Panc1 (cell line): Measurements from ENCODE around the gene ZNF334. TPM values are rescaled to one million over a fixed set of nuclear protein-coding genes. Genes with fewer than 3 reads are reported as not detected.

Experiments used
- ATAC-seq: fragments of 200-7000 bp; cut with Tn5 transposase; 2 replicates; pipeline ENCODE4 v1.9.1; 2020; ENCODE audit warnings: mild to moderate bottlenecking, moderate library complexity
- BruUV-seq: library from RNA; stranded (reverse); fragments of 400-500 nt; replicated peaks from 2 replicates; lab custom pipeline; 2021; lab: Mats Ljungman, UMichigan
- CTCF ChIA-PET: fragments of 300-600 bp; sonication (Branson Sonifier 250); formaldehyde crosslinking; loops from one replicate; lab custom pipeline; 2022; ENCODE audit warnings: antibody characterized with exemption; lab: Charles Lee
- POLR2A ChIA-PET: fragments of 300-600 bp; sonication (Branson Sonifier 250); formaldehyde crosslinking; loops from one replicate; lab custom pipeline; 2022; ENCODE audit warnings: antibody characterized with exemption; lab: Charles Lee
- DNase-seq: peaks from one replicate; pipeline ENCODE4 v3.0.0-alpha.2; 2010; ENCODE audit warnings: low read depth, low spot score
- H3K27ac ChIP-seq: 2 replicates; pipeline ENCODE4 v1.5.1; 2011; ENCODE audit warnings: mild to moderate bottlenecking, low read length, inconsistent platforms
- H3K27me3 ChIP-seq: fragments of 200-500 bp; sonication (Bioruptor generic); 2 replicates; pipeline ENCODE4 v1.6.0; 2014; ENCODE audit warnings: low read length, inconsistent platforms; ENCODE audit not compliant: control insufficient read depth, insufficient read depth
- H3K36me3 ChIP-seq: fragments of 200-500 bp; sonication (Bioruptor generic); 2 replicates; pipeline ENCODE4 v1.5.1; 2014; ENCODE audit warnings: inconsistent platforms, mild to moderate bottlenecking, low read length, moderate library complexity; ENCODE audit not compliant: control insufficient read depth, insufficient read depth
- H3K4me1 ChIP-seq: 2 replicates; pipeline ENCODE4 v1.5.1; 2011; ENCODE audit warnings: inconsistent platforms, mild to moderate bottlenecking, low read length, moderate library complexity; ENCODE audit not compliant: control insufficient read depth, insufficient read depth
- H3K4me3 ChIP-seq, 2 experiments: 2 replicates each; pipeline ENCODE4 v1.5.1; 2011 to 2012; ENCODE audit warnings: low read depth in 2 of 2, low read length in 2 of 2, mild to moderate bottlenecking in 2 of 2, inconsistent platforms in 1 of 2, moderate library complexity in 1 of 2
- H3K9me3 ChIP-seq: fragments of 200-500 bp; sonication (Bioruptor generic); 2 replicates; pipeline ENCODE4 v1.5.1; 2014; ENCODE audit warnings: low read depth, mild to moderate bottlenecking, inconsistent platforms, low read length, moderate library complexity; ENCODE audit not compliant: control insufficient read depth, insufficient read depth
- CTCF ChIP-seq: fragments of 450-650 bp; IDR thresholded peaks from 2 replicates; pipeline ENCODE4 v1.5.1; 2017; ENCODE audit warnings: mild to moderate bottlenecking
- POLR2AphosphoS5 ChIP-seq: IDR thresholded peaks from 2 replicates; pipeline ENCODE4 v1.6.1; 2012; ENCODE audit warnings: mild to moderate bottlenecking, low read depth, low read length, moderate library complexity
- REST ChIP-seq, 2 experiments: IDR thresholded peaks; 2 replicates each; pipeline ENCODE4 v1.6.1; 2011 to 2012; ENCODE audit warnings: low read depth in 2 of 2, control low read depth in 1 of 2, low read length in 1 of 2, mild to moderate bottlenecking in 1 of 2, moderate library complexity in 1 of 2; ENCODE audit not compliant: insufficient read depth in 1 of 2
- SIN3A ChIP-seq: IDR thresholded peaks from 2 replicates; pipeline ENCODE4 v1.6.1; 2012; ENCODE audit warnings: low read depth, mild to moderate bottlenecking, low read length, moderate library complexity, borderline replicate concordance; ENCODE audit not compliant: insufficient read depth
- TCF7L2 ChIP-seq: IDR thresholded peaks from 2 replicates; pipeline ENCODE4 v1.6.1; 2011; ENCODE audit warnings: mild to moderate bottlenecking, low read depth, low read length, inconsistent platforms
- in situ Hi-C: cut with HindIII; loops from 2 replicates; pipeline ENCODE4 v1.10.0; 2016; ENCODE audit warnings: low sequenced_read_pairs, low pct_unique_long_range_greater_than_20kb
- intact Hi-C: fragments of 100-400 bp; cut with micrococcal nuclease; formaldehyde crosslinking; loops from one replicate; pipeline ENCODE4 v1.10.0; 2022; ENCODE audit not compliant: unreplicated experiment
- total RNA-seq: library from RNA; stranded (reverse); gene quantifications from one replicate; pipeline ENCODE4 v1.2.1, GENCODE V29; 2021; ENCODE audit not compliant: unreplicated experiment

The ZNF334 gene
- total RNA-seq, 1 experiment from 2014 or later = 0.28 TPM

GRCh38 chr20:46456255-46457028 lies 56.9 kb downstream of the ZNF334 start:
- Histone ChIP-seq H3K27ac (no peak overlapping the region), H3K4me1 (no peaks in the 10 kb centered on the region), H3K27me3 (no peaks in the 10 kb centered on the region), H3K9me3 (peaks cover 11% of the 10 kb centered on the region; the same call in 1 of the 2 replicates), H3K36me3 (no peaks in the 10 kb centered on the region), H3K4me3 (no peak overlapping the region)
- in situ Hi-C loops (no loop called here), intact Hi-C loops (no loop called here)
- ChIA-PET CTCF (no interaction called here), POLR2A (no interaction called here)
- no peak for TF ChIP-seq SIN3A
- TF ChIP-seq TCF7L2 = no peak
- no peak for TF ChIP-seq POLR2AphosphoS5
- no peak for TF ChIP-seq CTCF
- TF ChIP-seq REST (IDR thresholded peaks at IDR 0.05; ENCODE audit: insufficient read depth in 1 of 2, low read depth in 2 of 2, low read length in 1 of 2) = no peak
- no peak for DNase-seq
- no TSS peak for BruUV-seq
- ATAC-seq = no peak

- no peaks in the 10 kb centered on the region for H3K27me3 ChIP-seq
- no TSS peak for BruUV-seq
Observed at GRCh38 chr20:46455729-46456128, 57.6 kb downstream of the ZNF334 start.

More at GRCh38 chr20:46455729-46456128, 57.6 kb downstream of the ZNF334 start:
- Histone ChIP-seq H3K36me3 (no peaks in the 10 kb centered on the region), H3K4me1 (no peaks in the 10 kb centered on the region), H3K27ac (no peak overlapping the region), H3K4me3 (no peak overlapping the region), H3K9me3 (peaks cover 11% of the 10 kb centered on the region; the same call in 1 of the 2 replicates)
- in situ Hi-C loops = no loop called here
- no peak for DNase-seq
- TF ChIP-seq SIN3A (no peak), TCF7L2 (no peak), CTCF (no peak), REST (IDR thresholded peaks at IDR 0.05; ENCODE audit: insufficient read depth in 1 of 2, low read depth in 2 of 2, low read length in 1 of 2) (no peak), POLR2AphosphoS5 (no peak)
- ChIA-PET POLR2A (no interaction called here), CTCF (no interaction called here)
- intact Hi-C loops = no loop called here
- ATAC-seq = no peak
